Superior temporal gyrus (tissue), 1 donor: ENCODE data around the gene PCGF3.
"Not testable (repeated sequence)": the region's sequence is repeated elsewhere in the genome, so short reads cannot be mapped to it uniquely, and the experiment has no call there.

ENCODE experiments used
- DNase-seq: peaks from one replicate; pipeline ENCODE4 v3.0.0-alpha.2; 2016; ENCODE audit errors: extremely low spot score

Gene PCGF3

DNA sequence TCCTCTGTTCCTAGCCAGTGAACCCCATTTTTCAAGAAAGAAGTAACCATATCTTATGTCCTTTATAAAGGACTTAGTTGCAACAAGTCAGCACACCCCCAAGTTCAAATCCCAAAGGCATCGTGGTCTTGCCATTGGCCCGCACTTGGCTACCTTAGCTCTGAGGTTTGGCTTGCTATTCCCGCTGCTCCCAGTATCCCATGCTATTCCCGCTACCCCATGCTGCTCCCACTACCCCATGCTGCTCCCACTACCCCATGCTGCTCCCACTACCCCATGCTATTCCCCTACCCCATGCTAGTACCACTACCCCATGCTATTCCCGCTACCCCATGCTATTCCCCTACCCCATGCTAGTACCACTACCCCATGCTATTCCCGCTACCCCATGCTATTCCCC is 37.4 kb upstream of the PCGF3 start:
- not testable (repeated sequence) for DNase-seq

DNA sequence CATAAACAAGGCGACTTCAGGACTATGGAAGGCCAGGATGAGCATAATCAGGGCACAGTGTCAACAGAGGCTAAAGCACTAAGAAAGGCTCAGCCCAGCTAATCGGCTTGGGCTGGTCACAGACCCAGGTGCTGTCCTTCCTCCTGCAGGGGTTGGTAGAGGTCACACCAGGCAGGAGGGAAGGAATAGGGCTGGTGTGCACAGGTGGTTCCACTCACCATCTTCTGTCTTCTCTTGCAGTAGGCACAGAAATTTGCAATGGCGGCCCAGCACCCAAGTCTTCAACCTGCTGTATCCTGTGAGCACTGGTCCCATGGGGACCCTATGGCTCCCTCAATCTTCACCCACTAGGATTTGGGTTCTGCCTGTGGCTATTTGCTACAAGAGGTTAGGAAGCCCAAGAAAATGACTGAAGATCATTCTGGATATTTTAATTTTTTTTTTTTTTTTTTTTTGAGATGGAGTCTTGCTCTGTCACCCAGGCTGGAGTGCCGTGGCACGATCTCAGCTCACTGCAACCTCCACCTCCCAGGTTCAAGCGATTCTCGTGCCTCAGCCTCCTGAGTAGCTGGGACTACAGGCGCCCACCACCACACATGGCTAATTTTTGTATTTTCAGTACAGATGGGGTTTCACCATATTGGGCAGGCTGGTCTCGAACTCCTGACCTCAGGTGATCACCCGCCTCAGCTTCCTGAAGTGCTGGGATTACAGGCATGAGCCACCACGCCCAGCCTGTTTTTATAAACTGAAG is 35.6 kb upstream of the PCGF3 start:
- DNase-seq = not testable (repeated sequence)

DNA sequence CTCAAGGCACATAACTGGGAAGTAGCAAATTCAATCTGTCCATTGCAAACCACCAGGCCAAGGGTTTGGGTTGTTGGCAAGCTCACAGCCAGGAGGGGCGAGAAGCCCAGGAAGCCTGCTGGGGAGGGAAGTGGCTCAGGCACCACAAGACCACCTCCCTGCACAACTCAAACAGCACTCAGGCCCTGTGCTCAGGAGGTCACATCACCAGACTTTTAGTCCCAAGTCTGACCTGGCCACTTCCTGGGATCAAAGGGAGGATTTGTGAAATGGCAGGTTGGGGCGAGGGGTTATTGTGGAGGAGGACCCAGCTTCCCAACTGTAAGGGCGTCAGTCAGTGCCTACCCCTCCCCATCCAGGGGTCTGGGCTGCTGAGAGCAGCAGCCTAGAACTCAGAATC is 33.9 kb upstream of the PCGF3 start:
- DNase-seq = no peak

DNA sequence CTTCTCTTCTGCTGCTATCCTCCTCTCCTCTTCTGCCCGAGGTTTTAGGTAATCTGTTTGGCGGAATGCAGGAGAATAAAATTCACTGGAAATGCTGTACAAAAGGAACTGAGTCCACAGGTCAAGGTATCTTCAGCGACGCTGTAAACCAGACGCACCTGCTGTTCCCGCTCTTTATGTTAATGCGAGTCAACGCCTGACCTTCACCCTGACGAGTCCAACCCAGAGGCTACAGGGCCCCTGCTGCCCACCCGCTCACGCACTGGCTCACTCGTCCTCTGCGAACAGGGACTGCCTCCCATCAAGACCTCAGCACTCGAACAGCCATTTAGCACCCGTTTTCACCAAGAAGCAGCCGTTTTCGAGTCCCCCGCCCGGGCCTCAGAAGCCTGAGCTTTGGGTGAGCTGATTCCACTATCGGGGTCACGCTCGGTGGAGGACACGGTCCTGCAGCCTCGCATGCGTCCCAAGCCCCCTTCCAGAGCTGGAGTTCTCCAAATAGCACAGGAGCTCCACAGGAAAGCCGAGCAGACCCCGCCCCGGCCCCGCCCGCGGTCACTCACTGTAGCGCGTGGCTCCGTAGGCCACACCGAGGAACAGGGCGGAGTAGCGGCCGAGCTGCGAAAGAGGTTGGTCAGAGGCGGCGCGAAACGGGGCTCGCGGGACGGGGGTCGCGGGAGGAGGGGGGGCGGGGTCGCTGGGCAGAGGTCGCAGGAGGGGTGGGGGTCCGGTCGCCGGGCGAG is 32.1 kb upstream of the PCGF3 start:
- no peak for DNase-seq

DNA sequence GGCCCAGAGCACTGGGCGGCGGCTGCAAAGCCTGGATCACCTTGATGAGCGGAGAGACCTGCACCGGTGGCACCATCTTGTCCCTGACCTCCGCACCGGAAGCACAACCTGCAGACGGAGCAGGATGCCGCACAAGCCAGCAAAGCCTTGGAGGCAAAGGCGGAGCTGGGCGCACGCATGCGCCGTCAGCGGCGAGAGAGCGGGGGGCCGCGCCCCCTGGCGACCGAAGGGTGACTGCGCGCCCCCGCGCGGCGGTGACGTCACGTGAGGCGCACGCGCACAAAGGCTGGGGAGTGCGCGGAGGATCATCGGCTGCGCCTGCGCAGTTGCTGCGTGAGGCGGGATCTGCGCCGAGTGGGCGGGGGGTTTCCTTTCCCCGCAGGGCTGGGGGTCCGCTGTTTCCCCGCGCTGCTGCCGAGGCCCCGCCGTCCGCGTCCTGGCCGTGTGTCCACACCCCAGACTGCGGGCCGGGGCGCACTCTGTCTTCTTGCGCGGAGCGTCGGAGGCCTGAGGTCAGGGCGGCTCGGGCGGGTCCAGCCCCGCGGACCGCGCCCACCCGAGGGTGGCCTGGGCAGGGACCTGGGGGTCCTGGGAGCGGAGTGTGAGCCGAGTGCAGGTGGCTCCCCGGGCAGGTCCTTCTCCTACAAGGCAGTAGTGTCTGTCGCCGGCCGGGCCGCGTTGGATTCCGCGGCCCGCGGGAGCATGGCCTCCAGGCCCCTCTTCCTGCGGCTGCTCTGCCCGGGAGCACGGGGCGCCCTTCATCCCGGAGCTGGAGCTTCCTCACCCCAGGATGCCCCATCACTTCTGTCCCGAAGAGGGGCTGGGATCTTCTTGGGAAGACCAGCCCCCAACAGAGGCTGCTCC is 31.2 kb upstream of the PCGF3 start, which contains the start of the genes ATP5ME and MYL5:
Gene ATP5ME (minus strand): TSS at position 105 of the 864 bp plus-strand sequence. CDS start 29 bp downstream, at position 76.
Gene MYL5 (plus strand): TSS at position 371 of the 864 bp plus-strand sequence. CDS start 3,485 bp downstream, outside the sequence.
- DNase-seq = peak; percentile 96

DNA sequence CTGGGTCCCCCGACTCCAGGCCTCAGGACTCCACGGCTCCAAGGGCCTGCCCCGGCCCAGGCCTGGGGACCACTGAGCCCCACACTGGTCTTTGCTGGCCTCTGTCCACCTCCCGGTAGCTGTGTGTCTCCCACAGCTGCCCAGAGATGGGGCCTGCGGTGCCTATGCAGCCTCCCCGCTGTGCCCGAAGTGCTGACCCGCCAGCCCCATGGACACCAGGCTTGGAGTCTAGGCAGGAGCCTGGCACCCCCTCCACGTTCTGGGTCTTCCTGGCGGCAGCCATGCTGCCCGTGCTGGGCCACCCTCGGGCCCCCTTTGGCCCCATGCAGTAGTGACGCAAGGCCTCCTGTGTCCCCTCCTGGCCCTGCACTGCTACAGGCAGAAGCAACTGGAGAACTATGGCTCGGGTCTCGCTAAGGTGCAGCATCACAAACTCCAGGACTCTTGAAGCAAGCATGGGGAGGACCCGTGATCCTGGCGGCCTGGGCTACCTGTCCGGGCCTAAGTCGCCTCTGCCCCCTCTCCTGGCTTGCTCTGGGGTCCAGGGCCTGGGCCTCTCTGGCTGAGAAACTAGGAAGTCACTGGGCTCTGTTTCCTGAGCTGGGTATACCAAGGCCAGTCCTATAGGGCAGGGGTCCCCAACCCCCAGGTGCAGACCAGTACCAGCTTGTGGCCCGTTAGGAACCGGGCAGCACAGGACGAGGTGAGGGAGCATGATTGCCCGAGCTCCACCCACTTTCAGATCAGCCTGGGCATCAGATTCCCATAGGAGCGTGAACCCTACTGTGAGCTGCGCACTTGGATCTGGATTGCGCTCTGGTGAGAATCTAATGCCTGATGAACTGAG is 30.4 kb upstream of the PCGF3 start:
- no peak for DNase-seq

DNA sequence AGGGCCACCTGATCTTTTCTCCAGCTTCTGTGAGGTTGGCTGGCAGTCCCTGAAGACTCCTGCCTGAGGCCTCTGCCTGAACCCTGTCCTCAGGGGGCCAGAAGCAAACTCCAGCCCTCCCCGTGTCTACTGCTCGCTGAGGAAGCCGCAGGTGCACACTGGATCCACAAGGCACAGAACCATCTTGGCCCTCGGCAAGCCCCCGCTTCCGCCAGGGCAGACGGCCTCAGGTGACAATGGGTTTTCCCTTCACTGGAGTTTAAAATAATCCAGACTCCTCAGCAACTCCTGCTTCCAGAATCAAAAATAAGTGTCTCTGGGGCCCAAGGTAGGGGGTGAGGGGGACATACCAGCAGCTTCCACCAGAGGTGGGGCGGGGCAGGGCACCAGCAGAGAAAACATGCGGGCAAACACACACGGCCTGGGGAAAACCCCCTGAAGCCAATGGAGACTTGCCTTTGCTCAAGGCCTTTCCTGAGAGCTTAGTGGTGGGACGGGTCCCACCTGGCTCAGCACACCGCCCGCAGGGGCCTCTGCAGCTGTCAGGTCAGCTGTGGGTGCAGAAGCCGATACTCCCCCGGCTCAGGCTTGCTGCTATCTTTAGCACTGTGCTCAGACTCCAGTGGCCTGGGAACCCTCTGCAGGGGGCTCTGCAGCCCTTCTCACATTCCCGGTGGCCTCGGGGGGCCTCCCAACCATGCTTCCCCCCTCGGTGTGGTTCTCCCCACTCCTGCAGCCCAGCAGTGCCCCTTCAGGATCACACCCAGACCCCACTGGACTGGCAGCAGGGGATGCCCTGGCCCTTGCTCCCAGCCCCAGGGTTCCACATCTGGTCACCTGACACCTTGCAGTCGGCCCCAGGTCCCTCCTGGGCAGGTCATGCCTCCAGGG is 29.4 kb upstream of the PCGF3 start:
- no peak for DNase-seq

DNA sequence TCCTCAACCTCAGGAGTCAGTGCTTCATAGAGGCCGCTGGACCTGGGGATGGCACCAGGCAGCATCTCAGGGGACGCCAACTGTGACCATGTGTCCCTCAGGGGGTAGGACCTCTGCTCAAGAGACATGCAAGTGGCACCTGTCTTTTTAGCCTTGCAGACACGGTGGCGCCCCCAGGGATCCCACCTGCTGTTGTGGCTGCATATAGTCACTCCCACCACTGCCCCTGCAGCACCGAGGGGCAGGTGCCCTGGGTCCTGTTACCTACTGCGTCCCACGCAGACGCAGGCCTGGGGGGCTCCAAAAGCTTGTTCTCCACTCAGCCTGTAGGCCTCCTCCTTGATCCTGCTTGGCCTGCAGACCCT is 28.8 kb upstream of the PCGF3 start:
- no peak for DNase-seq

DNA sequence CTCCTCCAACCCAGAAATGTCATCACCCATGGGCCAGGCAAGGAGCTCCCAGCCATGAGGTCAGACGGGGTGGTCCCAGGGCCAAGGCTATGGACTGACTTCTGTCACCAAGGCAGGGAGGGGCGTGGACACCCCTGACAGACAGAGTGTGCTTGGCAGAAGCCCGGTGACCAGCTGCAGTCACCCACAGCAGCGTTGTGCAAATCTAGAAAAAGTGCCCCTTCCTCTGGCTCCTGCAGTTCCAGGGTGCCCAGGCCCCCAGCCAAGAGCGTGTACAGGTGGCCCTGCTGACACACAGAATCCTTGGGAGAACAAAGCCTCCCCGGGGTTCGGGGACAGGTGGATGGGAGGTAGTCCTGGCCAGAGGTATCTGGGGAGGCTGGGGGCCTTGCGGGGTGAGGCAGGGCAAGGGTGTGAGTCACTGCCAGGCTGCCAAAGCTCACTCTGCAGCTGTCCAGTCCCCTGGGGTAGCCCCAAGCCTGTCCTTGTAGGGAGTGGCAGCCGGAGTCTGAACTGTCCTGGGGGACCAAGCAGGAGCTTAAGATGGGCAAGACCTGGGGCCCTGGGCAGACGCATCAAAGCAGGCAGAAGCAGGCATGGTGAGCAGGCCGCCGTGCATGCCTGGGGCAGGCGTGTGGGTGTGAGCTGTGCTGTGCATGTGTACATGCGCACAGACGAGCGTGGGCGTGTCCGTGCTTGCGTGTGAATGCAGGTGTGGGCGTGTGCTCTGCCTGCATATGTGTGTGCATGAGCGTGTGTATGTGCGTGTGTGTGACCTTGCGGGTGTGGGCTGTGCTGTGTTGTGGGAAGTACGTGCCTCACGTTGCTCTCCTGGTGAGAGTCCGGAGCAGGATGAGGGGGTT is 28.0 kb upstream of the PCGF3 start:
- DNase-seq = no peak

DNA sequence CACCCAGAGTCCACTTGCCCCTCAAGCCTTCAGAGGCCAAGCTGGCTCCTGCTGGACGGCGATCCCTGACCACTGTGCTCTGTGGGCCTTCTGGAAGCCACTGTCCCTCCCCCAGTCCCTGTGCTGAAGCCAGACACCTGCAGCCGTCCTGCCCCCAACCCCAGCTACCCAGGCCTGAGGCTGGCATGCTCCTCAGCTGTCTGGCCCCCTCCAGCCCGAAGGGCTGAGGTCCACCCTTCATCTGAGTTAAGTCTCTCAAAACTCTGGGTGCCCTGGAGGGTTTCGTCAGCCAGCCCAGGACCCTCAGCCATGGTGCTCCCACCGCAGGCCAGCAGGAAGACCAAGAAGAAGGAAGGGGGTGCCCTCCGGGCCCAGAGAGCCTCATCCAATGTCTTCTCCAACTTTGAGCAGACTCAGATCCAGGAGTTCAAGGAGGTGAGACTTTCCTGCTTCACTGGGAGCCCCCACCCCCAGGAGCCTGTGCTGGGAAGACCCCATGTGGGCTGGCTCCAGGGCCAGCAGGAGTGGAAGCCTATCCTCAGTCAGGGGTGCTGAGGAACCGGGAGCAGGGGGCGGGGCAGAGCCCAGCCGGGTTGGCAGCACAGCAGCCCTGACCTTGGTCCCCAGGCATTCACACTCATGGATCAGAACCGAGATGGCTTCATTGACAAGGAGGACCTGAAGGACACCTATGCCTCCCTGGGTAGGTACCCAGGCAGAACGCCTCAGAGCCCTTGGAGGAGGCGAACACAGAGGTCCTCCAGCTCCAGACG is 27.1 kb upstream of the PCGF3 start:
- DNase-seq = no peak

DNA sequence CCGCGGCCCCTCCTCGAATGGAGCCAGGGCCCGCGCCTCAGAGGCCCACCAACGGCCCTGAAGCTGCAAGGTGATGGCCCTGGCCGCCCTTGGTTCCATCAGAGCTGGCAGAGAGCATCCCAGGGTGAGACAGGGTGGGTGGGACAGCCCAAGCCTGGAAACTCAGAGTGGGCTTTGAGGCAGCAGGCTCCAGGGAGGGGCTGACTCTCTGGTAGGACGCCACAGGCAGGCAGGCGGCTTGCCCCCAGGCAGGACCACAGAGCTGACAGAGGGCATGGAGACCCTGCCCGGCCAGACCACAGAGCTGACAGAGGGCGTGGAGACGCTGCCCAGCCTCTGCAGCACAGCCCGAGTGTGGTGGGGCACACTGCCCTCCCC is 26.5 kb upstream of the PCGF3 start:
- DNase-seq = no peak

DNA sequence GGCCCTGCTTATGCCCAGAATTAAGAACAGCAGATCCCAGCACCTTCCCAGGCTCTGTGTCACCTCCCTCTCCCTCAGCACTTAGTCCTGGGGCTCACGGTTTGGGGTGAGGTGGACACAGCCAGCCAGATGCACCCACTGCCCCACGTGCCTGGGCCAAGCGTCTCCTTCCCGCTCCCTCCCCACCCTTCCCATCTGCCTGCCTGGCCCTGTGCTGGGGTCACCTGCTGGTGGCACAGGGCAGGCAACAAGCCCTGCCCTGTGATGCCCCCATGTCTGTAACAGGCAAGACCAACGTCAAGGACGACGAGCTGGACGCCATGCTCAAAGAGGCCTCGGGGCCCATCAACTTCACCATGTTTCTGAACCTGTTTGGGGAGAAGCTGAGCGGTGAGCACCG is 26.0 kb upstream of the PCGF3 start:
- DNase-seq = no peak

DNA sequence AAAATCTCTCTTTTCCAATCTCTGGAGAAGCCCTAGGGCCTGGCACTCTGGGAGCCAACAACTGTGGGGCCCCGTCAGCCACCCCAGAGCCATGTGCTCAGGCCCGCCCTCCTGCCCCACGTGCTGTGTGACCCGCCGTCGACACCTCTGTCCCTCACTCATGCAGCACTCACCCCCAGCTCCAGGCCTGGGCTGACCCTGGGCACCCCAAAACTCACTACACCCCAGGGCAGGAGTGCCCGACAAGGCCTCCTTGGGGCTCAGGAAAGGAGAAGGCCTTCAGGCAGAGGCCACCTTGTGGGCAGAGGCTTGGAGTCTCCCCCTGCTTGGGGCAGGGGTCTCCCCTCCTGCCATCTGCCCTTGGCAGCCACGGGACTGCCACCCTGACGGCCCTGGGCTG is 25.5 kb upstream of the PCGF3 start:
- DNase-seq = no peak

DNA sequence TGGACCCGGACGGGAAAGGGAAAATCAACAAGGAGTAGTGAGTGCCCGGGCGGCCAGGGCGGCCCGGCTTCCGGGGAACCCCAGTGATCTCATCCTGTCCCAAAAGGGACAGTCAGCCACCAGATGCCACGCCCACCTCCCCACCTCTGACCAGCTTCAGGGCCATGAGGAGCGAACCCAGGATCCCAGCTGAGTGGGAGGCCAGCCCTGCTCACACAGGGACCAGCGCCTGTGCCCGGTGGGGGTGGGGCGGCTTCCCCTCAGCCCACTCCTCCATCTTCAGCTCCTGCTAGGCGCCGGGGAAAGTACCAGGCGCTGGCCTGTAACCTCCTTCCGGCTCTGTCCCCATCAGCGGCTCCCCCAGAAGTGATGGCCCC is 25.1 kb upstream of the PCGF3 start:
- no peak for DNase-seq

DNA sequence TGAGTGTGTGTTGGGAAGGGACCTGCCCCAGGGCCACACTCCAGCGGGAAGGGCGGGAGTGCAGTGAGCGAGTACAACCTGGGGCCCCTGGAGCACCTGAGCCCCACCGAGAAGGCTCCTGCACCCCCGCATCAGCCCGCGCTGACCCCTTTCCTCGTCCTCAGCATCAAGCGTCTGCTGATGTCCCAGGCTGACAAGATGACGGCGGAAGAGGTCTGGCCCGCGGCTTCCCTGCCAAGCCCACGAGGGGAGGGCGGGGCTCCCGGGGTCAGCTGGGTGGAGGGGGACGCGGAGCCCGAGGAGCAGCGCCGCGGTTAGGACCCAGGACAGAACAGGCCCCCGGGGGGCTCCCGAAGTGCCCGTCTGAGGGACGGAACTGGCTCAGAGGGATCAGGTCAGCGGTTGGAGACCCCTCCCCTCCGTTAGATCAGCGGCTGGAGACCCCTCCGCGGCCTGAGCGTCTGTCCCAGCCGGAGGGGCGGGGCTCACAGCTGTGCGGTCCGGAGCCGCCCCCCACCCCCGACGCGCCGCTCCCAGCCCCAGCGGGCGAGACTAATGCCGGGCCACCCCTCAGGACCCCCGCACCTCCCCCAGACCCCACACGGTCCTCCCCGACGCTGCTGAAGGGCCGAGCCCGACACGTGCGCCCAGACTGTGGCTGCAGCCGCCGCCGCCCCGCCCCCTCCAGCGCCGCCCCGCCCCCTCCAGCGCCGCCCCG is 24.5 kb upstream of the PCGF3 start:
- no peak for DNase-seq

DNA sequence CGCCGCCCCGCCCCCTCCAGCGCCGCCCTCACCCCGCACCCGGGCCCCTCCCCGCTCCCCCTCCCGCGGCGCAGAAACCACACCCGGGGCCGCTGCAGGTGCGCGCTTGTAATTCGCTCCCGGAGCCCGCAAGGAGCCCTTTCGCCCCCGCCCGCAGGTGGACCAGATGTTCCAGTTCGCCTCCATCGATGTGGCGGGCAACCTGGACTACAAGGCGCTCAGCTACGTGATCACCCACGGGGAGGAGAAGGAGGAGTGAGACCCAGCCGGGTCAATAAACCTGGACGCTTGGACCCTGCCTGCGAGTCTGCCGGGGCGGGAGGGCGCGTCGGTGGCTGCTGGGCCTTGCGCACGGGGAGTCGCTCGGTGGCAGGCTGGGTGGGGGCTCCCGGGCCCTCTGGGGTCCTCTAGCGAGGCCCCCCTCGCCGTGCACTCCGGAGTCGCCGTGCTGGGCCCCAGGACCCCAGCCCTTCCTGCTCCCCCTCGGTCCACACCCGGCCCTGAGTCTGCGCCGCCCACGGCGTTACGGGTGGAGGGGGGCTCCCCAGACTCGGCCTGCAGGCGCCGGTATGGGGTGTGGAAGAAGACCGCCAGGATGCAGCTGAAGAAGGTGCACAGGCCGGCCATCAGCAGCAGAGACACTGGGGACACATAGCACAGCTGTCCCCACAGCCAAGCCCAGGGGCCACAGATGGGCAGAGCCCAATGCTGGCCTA is 23.7 kb upstream of the PCGF3 start:
- no peak for DNase-seq

DNA sequence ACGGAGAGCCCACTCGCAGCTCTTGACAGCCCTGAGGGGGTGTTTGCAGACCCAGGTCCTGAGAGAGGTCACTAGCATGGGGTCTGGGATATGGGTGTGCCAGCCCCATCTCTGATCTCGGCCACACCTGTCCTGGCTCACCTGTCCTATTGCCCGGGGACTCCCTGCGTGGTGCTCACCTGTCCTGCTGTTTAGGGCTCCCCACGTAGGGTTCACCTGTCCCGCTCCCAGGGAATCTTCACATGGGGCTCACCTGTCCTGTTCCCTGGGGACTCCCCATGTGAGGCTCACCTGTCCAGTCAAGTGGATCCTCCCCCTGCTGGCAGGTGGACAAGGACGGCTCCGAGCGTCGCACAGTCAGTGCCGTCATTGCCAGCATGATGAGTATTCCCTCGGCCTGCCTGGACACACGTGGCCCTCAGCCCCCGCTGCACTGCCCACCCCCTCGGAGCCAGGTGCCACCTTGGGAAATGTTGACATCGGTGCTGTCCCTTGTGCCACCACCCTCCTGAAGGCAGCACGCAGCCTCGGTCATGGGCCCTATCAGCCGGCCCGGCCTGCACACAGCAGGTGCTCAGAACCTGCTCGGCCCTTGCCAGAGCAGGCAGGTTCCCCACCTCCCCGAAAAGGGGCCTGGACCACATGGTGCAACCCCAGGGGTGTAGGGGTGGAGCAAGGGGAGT is 23.0 kb upstream of the PCGF3 start:
- DNase-seq = no peak
